ENCODE data around the gene NFATC2.

NFATC2 gene

DNA sequence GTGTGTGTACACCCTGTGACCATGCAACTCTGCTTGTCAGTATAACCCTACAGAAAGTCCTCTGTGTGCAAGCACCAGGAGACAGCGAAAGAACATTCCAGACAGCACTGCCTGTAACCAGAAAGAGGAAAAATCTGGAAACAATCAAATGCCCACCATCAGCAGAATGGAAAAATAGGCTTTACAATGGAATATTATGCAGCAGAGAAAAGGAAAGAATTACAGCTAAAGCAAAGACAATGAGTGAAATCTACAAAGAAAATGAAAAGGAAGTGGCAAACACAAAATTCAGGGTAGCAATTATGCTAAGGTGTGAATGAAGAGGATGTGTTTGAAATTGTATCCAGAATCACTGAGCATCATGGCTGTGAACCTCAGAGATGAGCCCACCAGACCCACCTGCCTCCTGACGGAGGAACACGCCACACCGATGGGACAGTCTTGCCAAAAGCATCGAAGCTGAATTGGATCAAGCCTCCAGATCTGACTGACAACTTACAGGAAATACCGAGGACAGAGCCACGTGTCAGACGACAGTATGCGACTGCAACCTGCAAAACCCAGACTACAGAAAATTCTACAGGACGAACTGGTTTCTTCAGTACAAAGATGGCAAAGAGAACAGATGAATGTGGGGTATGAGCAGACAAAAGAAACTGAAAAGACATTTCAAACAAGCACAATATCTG is 133.2 kb downstream of the NFATC2 start:
- DNase-seq = no peak

- no peak for DNase-seq
Observed at GRCh38 chr20:51404297-51405060, 138.0 kb downstream of the NFATC2 start.

DNA sequence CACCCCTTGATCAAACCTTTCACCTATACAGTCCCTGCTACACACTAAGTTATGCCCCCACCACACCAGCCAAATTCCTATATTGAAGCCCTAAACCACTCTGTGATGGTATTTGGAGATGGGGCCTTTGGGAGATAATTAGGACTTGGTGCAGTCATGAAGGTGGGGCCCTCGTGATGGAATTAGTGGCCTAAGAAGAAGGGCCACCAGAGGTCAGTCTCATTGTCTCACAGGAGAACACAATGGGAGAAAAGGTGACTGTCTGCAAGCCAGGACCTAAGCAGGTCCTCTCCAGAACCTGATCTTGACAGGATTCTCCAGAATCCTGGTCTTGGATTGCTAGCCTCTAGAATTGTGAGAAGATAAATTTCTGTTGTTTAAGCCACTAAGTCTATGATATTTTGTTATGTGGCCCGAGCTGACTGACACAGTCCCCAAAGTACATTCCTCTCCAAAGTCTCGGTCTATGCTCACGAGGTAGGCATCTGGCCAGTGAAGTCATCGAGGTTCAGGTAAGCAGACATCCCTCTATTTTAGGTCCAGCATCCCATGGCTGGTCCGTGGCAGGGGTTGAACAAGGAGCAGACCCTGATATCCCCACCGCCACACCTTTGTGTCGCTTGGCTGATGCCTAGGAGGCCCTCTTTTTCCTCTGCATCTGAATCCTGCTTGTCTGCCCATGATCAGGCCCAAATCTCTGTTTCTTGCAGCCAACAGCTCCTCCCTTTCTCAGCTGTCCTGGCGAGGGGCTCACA is 138.9 kb downstream of the NFATC2 start:
- no peak for DNase-seq

DNA sequence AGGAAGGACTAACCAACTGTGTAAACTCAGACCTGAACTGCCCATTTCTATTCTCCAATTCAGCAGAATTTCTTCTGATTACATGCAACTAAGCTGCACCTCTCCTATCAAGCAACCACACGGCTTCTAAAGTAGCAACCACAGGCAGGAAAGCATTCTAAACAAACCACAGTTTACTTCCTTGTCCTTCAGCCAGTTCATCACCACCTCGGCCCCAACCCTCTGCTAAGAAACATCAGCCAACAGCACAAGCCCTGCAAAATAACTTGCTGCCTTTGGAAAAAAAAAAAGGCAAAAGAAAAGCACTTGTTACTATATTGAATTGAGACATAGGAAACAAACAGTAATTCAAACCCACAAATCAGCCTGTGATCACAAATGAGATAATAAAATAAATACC is 140.3 kb downstream of the NFATC2 start:
- no peak for DNase-seq

- DNase-seq = no peak
Observed at GRCh38 chr20:51401496-51401895, 141.0 kb downstream of the NFATC2 start.

- no peak for DNase-seq
Observed at GRCh38 chr20:51400051-51400926, 142.2 kb downstream of the NFATC2 start.

DNA sequence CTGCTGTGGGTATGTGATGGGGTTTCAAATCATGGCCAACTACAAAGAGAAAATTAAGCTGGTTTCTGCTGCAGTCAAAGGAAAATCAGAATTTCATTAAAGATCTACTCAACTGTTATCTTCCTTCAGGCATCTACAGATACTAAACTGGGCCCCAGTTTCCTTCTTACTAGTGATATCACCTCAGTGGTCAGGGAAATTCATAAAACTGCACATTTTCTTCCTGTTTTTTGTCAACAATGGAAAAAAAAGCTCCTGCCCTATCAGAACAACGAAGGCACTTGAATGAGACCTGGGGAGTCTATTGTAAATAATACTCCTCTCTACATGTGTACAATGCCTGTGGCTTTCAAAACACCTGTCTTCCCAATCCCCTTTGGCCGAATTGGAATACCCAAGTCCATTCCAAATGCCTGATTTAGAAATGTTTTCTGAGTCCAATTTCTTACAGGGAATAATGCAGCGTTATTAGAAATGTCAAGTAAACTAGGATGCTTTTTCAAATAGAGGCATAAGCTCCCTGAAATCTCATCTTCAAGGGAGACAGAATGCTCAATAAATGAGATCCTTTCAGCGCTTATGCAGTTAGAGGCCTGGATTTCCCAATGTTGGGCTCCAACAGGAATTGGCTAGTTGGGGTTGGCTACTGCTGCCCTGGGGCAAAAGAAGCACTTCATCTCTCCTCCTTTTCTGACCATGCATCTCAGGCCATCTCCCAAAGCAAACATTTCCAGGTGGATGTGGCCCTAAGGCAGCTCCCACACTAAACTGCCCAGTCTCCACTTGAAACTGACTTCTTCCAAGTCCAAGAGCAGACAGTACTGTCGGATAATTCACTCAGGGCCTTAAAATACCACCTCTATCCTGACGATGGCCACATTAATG is 143.3 kb downstream of the NFATC2 start:
- DNase-seq = no peak

- no peak for DNase-seq
Observed at GRCh38 chr20:51398552-51398951, 144.0 kb downstream of the NFATC2 start.

GRCh38 chr20:51398083-51398482 is 144.4 kb downstream of the NFATC2 start:
- DNase-seq = no peak

- no peak for DNase-seq
Observed at GRCh38 chr20:51397137-51397536, 145.4 kb downstream of the NFATC2 start.

DNA sequence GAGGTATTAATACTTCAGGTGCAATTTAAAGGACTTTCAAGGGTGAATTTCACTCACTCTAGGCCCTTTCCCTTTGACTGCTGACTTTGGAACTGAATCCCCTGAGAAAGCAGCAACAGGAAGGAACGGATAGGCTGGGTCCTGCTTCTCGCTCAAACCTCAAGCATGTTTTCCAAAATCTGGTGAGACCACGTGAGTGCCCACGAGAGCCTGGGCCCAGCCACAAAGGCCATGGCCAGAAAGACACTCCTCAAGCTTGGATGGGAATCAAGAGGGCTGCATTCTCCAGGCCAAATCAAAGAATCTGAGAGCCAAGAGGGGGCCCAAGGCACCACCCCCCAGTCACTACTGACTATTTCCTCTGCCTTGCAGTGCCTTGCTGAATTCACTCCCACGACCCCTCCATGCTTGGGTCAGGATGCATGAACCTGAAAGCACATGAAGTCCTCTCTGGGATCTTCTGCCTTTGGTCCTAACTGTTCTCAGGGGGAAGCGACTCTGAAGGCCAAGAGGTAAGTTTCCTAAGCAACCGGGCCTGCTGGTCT is 146.1 kb downstream of the NFATC2 start:
- no peak for DNase-seq

DNA sequence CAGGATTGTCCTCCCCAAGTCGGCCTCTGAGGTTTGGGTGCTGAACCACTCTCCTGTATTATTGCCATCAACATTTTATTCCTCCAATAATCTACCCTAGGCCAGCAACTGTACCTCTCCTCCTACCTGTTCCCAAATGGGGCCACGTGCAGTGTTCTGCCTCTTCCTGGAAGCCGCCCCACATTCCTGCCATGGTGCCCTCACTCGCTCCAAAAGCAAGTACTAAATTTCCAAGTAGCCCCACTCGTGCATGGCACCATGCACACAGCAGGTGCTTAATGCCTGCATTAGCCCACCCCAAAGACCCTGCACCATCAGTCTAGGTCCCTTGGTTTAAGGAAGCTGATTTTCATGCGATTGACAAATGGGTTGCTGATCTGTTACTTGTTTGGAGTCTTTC is 147.8 kb downstream of the NFATC2 start:
- DNase-seq = no peak

- no peak for DNase-seq
Observed at GRCh38 chr20:51393571-51393970, 148.9 kb downstream of the NFATC2 start.

GRCh38 chr20:51392614-51393186 is 149.8 kb downstream of the NFATC2 start:
- DNase-seq = no peak

GRCh38 chr20:51391926-51392325 is 150.6 kb downstream of the NFATC2 start:
- no peak for DNase-seq

- DNase-seq = no peak
Observed at GRCh38 chr20:51389543-51390264, 152.8 kb downstream of the NFATC2 start.

DNA sequence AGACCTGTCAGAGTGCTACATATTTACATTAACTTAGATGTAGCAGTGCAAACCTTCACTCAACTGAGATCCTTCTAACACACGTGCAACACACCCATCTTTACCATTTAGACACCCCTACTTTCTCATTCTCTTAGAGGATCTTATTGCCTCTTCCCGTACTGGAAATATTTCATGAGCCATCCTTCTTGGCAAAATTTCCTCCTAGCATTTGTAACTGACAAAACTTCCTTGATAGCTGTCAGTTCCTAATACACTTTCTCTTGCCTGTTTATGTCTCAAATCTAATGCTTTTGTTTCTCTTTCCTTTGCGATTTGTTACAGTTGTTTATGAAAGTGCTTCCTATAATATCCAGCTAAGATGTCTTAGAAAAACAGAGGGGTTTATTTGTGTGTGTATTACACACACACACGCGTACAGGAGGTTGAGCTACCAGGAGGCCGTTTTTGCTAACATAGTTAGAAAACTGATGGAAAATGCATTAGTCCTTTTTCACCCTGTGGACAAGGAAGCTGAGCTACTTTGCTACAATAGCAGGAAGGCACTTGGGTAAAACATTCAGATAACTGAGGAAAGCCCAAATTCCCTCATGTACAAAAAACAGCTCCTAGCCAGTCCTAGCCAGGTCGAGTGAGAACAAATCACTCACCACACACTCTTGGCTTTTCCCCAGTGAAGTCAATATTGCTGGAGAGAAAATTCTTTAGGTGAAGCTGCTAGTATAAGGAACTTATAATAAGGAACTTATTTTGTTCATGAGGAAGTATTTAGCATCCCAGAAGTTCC is 153.6 kb downstream of the NFATC2 start:
- no peak for DNase-seq

DNA sequence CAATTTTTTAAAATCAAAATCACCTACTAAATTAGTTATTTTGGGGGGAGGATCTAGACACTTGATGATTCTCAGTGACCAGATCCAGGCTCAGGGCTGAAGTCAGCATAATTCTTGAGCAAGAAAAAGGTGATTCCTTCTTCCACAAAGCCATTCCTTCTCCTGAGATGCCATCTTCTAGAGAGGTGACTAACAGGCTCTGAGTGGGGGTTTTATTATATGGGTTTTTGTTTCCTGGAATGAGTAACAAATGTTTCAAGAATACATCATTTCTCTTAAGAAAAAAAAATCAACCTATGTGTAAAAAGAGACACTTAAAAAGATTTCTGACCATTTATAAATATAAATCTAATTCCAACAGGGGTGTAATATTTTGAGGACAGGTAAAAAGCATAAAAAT is 154.3 kb downstream of the NFATC2 start:
- DNase-seq = no peak

GRCh38 chr20:51387125-51387875 is 155.2 kb downstream of the NFATC2 start:
- DNase-seq = no peak
